A549 (cell line): ENCODE data around the gene TECTB. TPM values are rescaled to one million over a fixed set of nuclear protein-coding genes. Genes with fewer than 3 reads are reported as not detected.
"Not testable (repeated sequence)": the region's sequence is repeated elsewhere in the genome, so short reads cannot be mapped to it uniquely, and the experiment has no call there.

ENCODE experiments used
- ATAC-seq, 2 experiments: fragments of 200-7000 bp in 1 of 2; fragments of >200 bp in 1 of 2; cut with Nextera tagmentation in 1 of 2; cut with Tn5 transposase in 1 of 2; 3 replicates each; pipeline versions ENCODE4 v1.8.0 to v1.9.1; 2018 to 2020; ENCODE audit warnings: mild to moderate bottlenecking in 1 of 2, moderate library complexity in 1 of 2
- CTCF ChIA-PET: fragments of 300-600 bp; sonication (Branson Sonifier 250); formaldehyde crosslinking; extraction: SDS; loops from one replicate; lab custom pipeline; 2021; ENCODE audit warnings: antibody characterized with exemption, inconsistent platforms; lab: Yijun Ruan, JAX
- POLR2A ChIA-PET: fragments of 350-600 bp; formaldehyde crosslinking; extraction: SDS; loops from one replicate; lab custom pipeline; 2021; ENCODE audit warnings: antibody characterized with exemption, inconsistent platforms; lab: Yijun Ruan, JAX
- DNase-seq, 2 experiments: peaks; one replicate each; pipeline versions ENCODE4 v3.0.0 to v3.0.0-alpha.2; 2011 to 2016; ENCODE audit warnings: low read depth in 1 of 2, low spot score in 1 of 2
- FAIRE-seq: peaks from 2 replicates; lab custom pipeline; 2011; peaks lifted over from hg19 to GRCh38; lab: Jason Lieb, UNC
- H3K27ac ChIP-seq, 2 experiments: fragments of >200 bp; sonication (Bioruptor Twin); formaldehyde crosslinking; 3 replicates each; pipeline ENCODE4 v1.5.1; 2016 to 2017
- H3K4me1 ChIP-seq: fragments of >200 bp; sonication (Bioruptor Twin); formaldehyde crosslinking; 3 replicates; pipeline ENCODE4 v1.6.1; 2016
- H3K4me2 ChIP-seq: fragments of >200 bp; sonication (Bioruptor Twin); formaldehyde crosslinking; 3 replicates; pipeline ENCODE4 v1.6.1; 2016
- H3K4me3 ChIP-seq: fragments of >200 bp; sonication (Bioruptor Twin); formaldehyde crosslinking; 3 replicates; pipeline ENCODE4 v1.5.1; 2016
- H3K9me3 ChIP-seq: fragments of >200 bp; sonication (Bioruptor Twin); formaldehyde crosslinking; 3 replicates; pipeline ENCODE4 v1.6.1; 2016
- CBX8 ChIP-seq: fragments of 200-600 bp; sonication (generic); IDR thresholded peaks from 2 replicates; pipeline ENCODE4 v1.6.1; 2016
- CEBPB ChIP-seq, 2 experiments: fragments of >200 bp in 1 of 2; sonication (Bioruptor Twin) in 1 of 2; formaldehyde crosslinking in 1 of 2; IDR thresholded peaks; 2 replicates each; pipeline ENCODE4 v1.6.1; 2012 to 2016
- CHD2 ChIP-seq: fragments of 150-350 bp; IDR thresholded peaks from 2 replicates; pipeline ENCODE4 v1.6.1; 2014; ENCODE audit warnings: low read length; ENCODE audit not compliant: partially characterized antibody
- ELK1 ChIP-seq: fragments of 150-350 bp; IDR thresholded peaks from 2 replicates; pipeline ENCODE4 v1.6.1; 2014; ENCODE audit warnings: low read depth, mild to moderate bottlenecking, low read length
- EP300 ChIP-seq, 2 experiments: fragments of >200 bp; sonication (Bioruptor Twin); formaldehyde crosslinking; IDR thresholded peaks; 2 replicates in 1 of 2; 3 replicates in 1 of 2; pipeline ENCODE4 v1.6.1; 2016 to 2017
- FOSB ChIP-seq: fragments of 250-450 bp; sonication (Bioruptor Pico); IDR thresholded peaks from 2 replicates; pipeline ENCODE4 v1.5.0; 2020; ENCODE audit warnings: mild to moderate bottlenecking, moderate library complexity
- GATA3 ChIP-seq: IDR thresholded peaks from 2 replicates; pipeline ENCODE4 v1.6.1; 2012; ENCODE audit warnings: borderline replicate concordance
- HOXB13 ChIP-seq: fragments of 250-450 bp; sonication (Bioruptor Pico); IDR thresholded peaks from 2 replicates; pipeline ENCODE4 v1.5.0; 2020; ENCODE audit warnings: low read depth, mild to moderate bottlenecking, moderate library complexity
- JUN ChIP-seq, 2 experiments: fragments of >200 bp; sonication (Bioruptor Twin); formaldehyde crosslinking; IDR thresholded peaks; 2 replicates in 1 of 2; 3 replicates in 1 of 2; pipeline ENCODE4 v1.6.1; 2016 to 2017
- MAFK ChIP-seq: fragments of 450-650 bp; IDR thresholded peaks from 2 replicates; pipeline ENCODE4 v1.6.1; 2014; ENCODE audit not compliant: partially characterized antibody
- PBX3 ChIP-seq: IDR thresholded peaks from 2 replicates; pipeline ENCODE4 v1.6.1; 2012
- PHF8 ChIP-seq: fragments of 200-600 bp; sonication (generic); IDR thresholded peaks from 2 replicates; pipeline ENCODE4 v1.6.1; 2016; ENCODE audit warnings: low read depth, mild to moderate bottlenecking, antibody characterized with exemption, moderate library complexity, borderline replicate concordance
- RAD21 ChIP-seq, 2 experiments: fragments of >200 bp in 1 of 2; sonication (Bioruptor Twin) in 1 of 2; formaldehyde crosslinking in 1 of 2; IDR thresholded peaks in 1 of 2; conservative IDR thresholded peaks in 1 of 2; 2 replicates in 1 of 2; 3 replicates in 1 of 2; pipeline ENCODE4 v1.6.1; 2012 to 2018; ENCODE audit warnings: inconsistent platforms in 1 of 2
- RARB ChIP-seq: fragments of 250-450 bp; sonication (Bioruptor Pico); IDR thresholded peaks from 2 replicates; pipeline ENCODE4 v1.8.0; 2021; ENCODE audit warnings: mild to moderate bottlenecking, moderate library complexity
- RCOR1 ChIP-seq: fragments of 150-350 bp; IDR thresholded peaks from 2 replicates; pipeline ENCODE4 v1.6.1; 2014; ENCODE audit warnings: antibody characterized with exemption, low read length, low read depth
- RNF2 ChIP-seq: fragments of 200-600 bp; sonication (generic); IDR thresholded peaks from 2 replicates; pipeline ENCODE4 v1.6.1; 2016; ENCODE audit warnings: low read depth, mild to moderate bottlenecking, antibody characterized with exemption, moderate library complexity, borderline replicate concordance
- SMC3 ChIP-seq: fragments of >200 bp; sonication (Bioruptor Twin); formaldehyde crosslinking; IDR thresholded peaks from 3 replicates; pipeline ENCODE4 v1.6.1; 2018; ENCODE audit warnings: inconsistent platforms
- USF2 ChIP-seq: fragments of 450-650 bp; IDR thresholded peaks from 2 replicates; pipeline ENCODE4 v1.6.1; 2014; ENCODE audit warnings: antibody characterized with exemption
- ZC3H11A ChIP-seq: fragments of 450-650 bp; IDR thresholded peaks from 2 replicates; pipeline ENCODE4 v1.6.1; 2014; ENCODE audit warnings: antibody characterized with exemption, mild to moderate bottlenecking
- ZNF302 ChIP-seq: fragments of 250-450 bp; sonication (Bioruptor Pico); IDR thresholded peaks from 2 replicates; pipeline ENCODE4 v1.9.0; 2021; ENCODE audit warnings: inconsistent platforms, mild to moderate bottlenecking, moderate library complexity
- whole genome bisulfite sequencing: methylation state at CpG from one replicate; pipeline ENCODE4 v1.1.6; 2017; ENCODE audit errors: missing lambda C conversion rate; 5-methylcytosine and 5-hydroxymethylcytosine counted together
- polyA plus RNA-seq, 4 experiments: library from polyadenylated mRNA; depleted of rRNA in 3 of 4; stranded (reverse); fragments of >200 nt; fragmentation: RNase III in 1 of 4; extraction: RNeasy Plus Mini Kit Qiagen cat#74134 plus additional on column Dnase treatment in 1 of 4; gene quantifications; 2 replicates in 3 of 4; 3 replicates in 1 of 4; pipeline ENCODE4 v1.2.3, GENCODE V29; 2011 to 2017
- TF ChIP-seq, protein P1 (sequence below): fragments of 200-600 bp; sonication (generic); IDR thresholded peaks from 2 replicates; pipeline ENCODE4 v1.6.1; 2016; ENCODE audit warnings: antibody characterized with exemption, mild to moderate bottlenecking, moderate library complexity
- TF ChIP-seq, protein P2 (sequence below): IDR thresholded peaks from 2 replicates; pipeline ENCODE4 v1.6.1; 2012; ENCODE audit warnings: low read depth, borderline replicate concordance

Gene TECTB
- polyA plus RNA-seq, 2 of the 4 experiments (the other 2 are of a cell fraction): not detected

GRCh38 chr10:112249722-112250121, 33.5 kb upstream of the TECTB start:
- DNase-seq (no peak), FAIRE-seq (no peak), ATAC-seq (no peak)
- no peak overlapping the region for H3K27ac ChIP-seq
- H3K4me2 ChIP-seq: no peak overlapping the region
- ChIA-PET CTCF (no interaction called here), POLR2A (no interaction called here)
- H3K4me3 ChIP-seq: no peak overlapping the region
- TF ChIP-seq CHD2 (no peak), RCOR1 (no peak), ZC3H11A (no peak), USF2 (no peak), PHF8 (no peak), PBX3 (no peak), MAFK (no peak), EP300 (IDR thresholded peaks at IDR 0.05) (no peak), ELK1 (no peak), CBX8 (no peak), GATA3 (no peak)
- peaks cover 5% of the 10 kb centered on the region; the same call in 1 of the 3 replicates for H3K9me3 ChIP-seq
- H3K4me1 ChIP-seq: no peaks in the 10 kb centered on the region
- 43% methylated on average over 2 of the region's 2 CpGs for WGBS

- Histone ChIP-seq H3K9me3 (peaks cover 5% of the 10 kb centered on the region; the same call in 1 of the 3 replicates), H3K4me2 (no peak overlapping the region), H3K27ac (no peak overlapping the region), H3K4me1 (no peaks in the 10 kb centered on the region), H3K4me3 (no peak overlapping the region)
- 2% methylated on average over 2 of the region's 2 CpGs for WGBS
- ChIA-PET POLR2A (no interaction called here), CTCF (no interaction called here)
- ATAC-seq (no peak), FAIRE-seq (no peak), DNase-seq (no peak)
- no peak for TF ChIP-seq RNF2
- no peak for TF ChIP-seq RARB (CRISPR knock-in tag)
- no peak for TF ChIP-seq PHF8
- TF ChIP-seq JUN (IDR thresholded peaks at IDR 0.05): no peak
- no peak for TF ChIP-seq ZNF302 (CRISPR knock-in tag)
Measured at GRCh38 chr10:112250555-112250954, 32.6 kb upstream of the TECTB start.

DNA sequence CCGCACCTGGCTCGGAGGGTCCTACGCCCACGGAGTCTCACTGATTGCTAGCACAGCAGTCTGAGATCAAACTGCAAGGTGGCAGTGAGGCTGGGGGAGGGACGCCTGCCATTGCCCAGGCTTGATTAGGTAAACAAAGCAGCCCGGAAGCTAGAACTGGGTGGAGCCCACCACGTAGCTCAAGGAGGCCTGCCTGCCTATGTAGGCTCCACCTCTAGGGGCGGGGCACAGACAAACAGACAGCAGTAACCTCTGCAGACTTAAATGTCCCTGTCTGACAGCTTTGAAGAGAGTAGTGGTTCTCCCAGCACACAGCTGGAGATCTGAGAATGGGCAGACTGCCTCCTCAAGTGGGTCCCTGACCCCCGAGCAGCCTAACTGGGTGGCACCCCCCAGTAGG, 32.0 kb upstream of the TECTB start:
- DNase-seq, H3K4me1 ChIP-seq, ATAC-seq, H3K4me2 ChIP-seq, POLR2A ChIA-PET, CTCF ChIA-PET, H3K27ac ChIP-seq, H3K9me3 ChIP-seq, FAIRE-seq, H3K4me3 ChIP-seq: not testable (repeated sequence)
- WGBS: 41% methylated on average over 7 of the region's 9 CpGs

DNA sequence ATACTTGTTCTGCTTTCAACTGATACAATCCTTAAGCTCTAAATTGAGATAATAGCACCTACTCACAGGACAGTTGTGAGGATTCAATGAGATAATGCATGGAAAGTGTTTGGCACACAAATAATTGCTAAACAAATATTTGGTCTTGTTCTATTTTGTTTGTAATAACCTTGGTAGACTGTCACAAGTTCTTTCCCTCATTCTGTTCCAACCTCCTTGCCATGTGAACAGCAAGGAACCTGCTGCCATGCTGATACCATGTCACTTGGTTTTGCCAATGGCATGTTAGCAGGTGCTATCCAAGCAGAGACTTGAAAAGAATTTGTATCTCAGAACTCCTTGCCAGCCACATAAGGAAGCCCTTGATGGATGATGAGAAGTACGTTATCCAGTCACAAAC, 24.8 kb upstream of the TECTB start:
- H3K4me1 ChIP-seq: no peaks in the 10 kb centered on the region
- H3K9me3 ChIP-seq: no peaks in the 10 kb centered on the region
- ChIA-PET POLR2A (no interaction called here), CTCF (no interaction called here)
- H3K27ac ChIP-seq: no peak overlapping the region
- H3K4me2 ChIP-seq: no peak overlapping the region
- FAIRE-seq: no peak
- no peak for ATAC-seq
- DNase-seq: no peak
- H3K4me3 ChIP-seq: no peak overlapping the region
- WGBS: 0% methylated on average over 1 of the region's 1 CpG
- TF ChIP-seq, protein P1, sequence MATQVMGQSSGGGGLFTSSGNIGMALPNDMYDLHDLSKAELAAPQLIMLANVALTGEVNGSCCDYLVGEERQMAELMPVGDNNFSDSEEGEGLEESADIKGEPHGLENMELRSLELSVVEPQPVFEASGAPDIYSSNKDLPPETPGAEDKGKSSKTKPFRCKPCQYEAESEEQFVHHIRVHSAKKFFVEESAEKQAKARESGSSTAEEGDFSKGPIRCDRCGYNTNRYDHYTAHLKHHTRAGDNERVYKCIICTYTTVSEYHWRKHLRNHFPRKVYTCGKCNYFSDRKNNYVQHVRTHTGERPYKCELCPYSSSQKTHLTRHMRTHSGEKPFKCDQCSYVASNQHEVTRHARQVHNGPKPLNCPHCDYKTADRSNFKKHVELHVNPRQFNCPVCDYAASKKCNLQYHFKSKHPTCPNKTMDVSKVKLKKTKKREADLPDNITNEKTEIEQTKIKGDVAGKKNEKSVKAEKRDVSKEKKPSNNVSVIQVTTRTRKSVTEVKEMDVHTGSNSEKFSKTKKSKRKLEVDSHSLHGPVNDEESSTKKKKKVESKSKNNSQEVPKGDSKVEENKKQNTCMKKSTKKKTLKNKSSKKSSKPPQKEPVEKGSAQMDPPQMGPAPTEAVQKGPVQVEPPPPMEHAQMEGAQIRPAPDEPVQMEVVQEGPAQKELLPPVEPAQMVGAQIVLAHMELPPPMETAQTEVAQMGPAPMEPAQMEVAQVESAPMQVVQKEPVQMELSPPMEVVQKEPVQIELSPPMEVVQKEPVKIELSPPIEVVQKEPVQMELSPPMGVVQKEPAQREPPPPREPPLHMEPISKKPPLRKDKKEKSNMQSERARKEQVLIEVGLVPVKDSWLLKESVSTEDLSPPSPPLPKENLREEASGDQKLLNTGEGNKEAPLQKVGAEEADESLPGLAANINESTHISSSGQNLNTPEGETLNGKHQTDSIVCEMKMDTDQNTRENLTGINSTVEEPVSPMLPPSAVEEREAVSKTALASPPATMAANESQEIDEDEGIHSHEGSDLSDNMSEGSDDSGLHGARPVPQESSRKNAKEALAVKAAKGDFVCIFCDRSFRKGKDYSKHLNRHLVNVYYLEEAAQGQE: no peak
- TF ChIP-seq FOSB (no peak), RARB (CRISPR knock-in tag) (no peak), CEBPB (IDR thresholded peaks at IDR 0.05) (no peak), HOXB13 (no peak), RAD21 (conservative IDR thresholded peaks at IDR 0.05 in 1 of 2, IDR thresholded peaks at IDR 0.05 in 1 of 2) (no peak), PHF8 (no peak), MAFK (no peak), SMC3 (no peak)
- TF ChIP-seq, protein P2, sequence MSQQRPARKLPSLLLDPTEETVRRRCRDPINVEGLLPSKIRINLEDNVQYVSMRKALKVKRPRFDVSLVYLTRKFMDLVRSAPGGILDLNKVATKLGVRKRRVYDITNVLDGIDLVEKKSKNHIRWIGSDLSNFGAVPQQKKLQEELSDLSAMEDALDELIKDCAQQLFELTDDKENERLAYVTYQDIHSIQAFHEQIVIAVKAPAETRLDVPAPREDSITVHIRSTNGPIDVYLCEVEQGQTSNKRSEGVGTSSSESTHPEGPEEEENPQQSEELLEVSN: no peak
